ENCODE results near the gene SHC4.
"Not testable (repeated sequence)": the region's sequence is repeated elsewhere in the genome, so short reads cannot be mapped to it uniquely, and the experiment has no call there.

SHC4 gene

DNA sequence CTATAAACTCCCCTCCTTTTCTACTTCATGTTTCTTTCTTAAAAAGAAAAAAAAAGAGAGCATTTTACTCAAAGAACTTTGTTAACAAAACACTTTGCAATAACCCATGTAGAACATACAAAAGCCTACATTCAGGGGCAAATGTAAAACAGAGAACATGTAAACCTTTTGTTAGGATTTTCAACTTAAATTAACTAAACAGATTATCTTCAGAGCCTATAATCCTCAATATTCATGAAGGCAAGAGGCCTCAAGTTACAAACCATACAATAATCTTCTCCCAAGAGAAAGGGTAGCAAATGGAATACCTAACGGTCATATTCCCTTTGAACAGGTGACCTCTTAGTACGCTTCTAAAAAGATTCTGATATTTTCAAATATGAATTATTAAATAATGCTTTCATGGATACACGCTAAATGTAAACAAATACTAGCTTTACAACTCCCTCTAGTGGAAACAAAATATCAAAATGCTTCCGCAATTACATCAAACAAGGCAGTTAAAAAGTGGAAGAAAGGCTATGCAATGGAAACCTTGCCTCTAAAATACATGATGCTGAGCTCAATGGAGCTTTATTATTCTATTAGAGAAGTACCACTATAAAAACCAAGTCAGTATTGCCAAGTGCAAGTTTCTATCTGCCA is 162.8 kb downstream of the SHC4 start:
- FAIRE-seq (no peak), DNase-seq (ENCODE audit: low spot score) (no peak)

DNA sequence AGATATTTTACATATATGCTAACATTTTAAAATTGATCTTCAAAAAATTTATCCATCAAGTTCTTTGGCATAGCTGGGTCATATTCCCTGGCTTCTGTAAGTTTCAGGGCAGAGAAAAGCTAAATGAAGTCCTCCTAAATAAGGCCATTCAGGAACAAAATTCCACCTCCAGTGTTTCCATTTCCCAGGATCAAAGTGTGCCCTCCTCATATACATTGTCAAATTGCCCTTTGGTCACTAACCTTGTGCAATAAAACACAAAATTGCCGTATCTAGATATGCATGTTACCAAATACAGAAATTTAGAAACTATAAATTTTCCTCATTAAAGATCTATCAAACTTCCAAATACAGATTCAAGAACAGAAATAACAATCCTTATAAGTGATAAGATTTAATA is 163.5 kb downstream of the SHC4 start:
- no peak for DNase-seq (ENCODE audit: low spot score)
- FAIRE-seq, result no peak

DNA sequence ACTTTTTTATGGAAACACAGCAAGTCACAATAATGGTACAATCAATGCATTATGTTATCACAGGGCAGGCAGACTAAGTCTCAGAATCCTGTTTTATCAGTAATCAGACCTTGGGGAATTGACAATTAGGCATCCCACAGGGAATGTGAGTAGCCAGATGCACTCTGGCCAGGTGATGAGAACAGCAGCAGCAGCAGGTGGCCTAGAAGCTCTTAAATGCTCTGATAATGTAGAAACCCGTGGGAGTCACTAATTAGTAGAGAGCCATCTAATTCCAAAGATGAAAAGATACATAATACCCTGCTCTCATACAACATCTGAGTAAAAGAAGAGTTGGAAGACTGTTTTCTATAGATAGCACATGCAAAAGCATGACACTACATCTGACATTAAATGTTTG is 165.4 kb downstream of the SHC4 start:
- DNase-seq (ENCODE audit: low spot score) (no peak), FAIRE-seq (no peak)

DNA sequence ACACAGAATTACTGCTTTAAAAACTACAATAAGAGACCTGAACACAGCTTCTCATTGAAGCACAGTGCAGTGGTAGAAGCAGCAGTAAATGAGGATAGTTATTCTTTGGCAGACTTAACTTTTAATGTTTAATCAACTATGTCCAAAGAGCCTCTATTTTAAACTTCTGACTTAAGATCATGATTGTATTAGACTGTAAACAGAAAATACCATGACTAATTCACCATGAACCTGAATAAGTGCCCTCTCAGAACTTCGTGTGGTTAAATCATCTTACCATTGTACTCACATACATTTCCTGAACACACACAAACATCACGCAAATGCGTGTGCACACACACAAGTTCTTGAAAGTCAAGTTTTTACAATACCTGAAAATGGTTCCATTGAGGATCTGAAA is 166.8 kb downstream of the SHC4 start:
- DNase-seq (ENCODE audit: low spot score), result no peak
- no peak for FAIRE-seq

DNA sequence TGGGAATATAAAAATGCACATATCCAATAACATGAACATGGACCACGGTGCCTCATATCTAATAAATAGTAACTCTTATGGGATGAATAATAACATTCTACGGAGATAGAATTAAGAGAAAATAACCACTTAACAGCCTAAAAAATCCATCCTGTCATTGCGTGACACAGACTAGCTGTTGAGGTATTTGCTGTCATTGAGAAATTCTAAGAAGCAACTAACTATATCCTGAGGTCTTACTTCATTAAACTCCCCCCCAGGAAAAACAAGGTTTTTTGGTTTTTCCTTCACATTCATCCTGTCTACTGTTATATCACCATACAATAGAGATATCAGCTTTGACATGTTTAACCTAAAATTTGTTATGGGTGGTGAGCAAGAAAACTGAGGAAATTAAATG is 167.2 kb downstream of the SHC4 start:
- DNase-seq (ENCODE audit: low spot score) (no peak), FAIRE-seq (no peak)

DNA sequence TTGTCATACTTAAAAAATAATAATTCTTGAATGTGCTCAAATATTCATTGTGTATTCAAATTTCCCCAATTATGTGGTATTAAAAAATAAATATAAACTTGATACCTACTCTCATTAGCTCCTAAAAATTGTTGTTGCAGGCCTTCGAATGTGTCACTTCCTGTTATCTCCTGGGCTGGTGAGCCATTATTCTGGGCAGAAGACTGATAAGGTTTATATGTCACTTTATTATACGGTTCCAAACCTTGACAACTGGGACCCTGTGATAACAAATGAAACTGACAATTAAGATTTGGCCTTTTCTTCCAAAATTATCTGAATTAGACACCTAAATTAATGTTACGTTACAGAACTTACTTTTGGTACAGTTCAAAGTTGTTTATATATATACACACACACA is 167.8 kb downstream of the SHC4 start:
- DNase-seq (ENCODE audit: low spot score) (no peak), FAIRE-seq (no peak)

DNA sequence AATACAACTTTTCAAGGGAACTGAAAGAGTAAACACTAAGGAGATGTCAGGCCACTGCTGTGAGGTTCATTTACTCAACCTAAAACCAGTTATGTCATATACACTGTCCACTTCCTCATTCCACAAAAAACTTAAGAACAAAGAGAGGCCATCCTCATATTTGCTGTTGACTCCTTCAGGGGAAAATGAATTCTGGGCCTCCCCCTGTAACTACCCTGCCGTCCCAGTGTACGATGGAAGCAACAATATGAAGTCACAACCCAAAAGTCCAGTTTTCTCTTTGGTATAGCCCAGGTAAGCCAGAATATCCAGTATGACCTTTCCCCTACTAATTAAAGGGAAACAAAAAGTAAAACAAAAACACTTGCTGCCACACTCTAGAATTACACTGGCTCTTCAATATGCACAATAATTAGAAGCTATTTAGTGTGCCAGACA is 169.0 kb downstream of the SHC4 start:
- DNase-seq (ENCODE audit: low spot score) (no peak), FAIRE-seq (no peak)

DNA sequence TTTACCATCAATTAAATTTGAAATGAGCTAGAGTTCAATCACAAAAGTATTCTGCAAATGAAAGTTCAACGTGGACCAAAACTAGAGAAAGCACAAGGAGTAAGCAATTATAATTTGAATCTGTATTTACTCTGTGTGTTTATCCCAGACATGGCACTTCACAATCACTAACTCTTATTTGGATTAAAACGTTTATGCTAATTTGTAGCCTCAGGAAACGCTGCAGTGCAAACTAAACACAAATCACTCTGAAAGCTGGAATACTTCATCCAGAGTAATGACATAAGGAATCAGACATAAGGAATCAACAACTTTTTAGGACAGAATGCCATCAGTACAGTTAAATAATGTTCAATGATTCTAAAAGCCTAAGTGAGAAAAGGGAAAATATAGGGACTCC is 171.3 kb downstream of the SHC4 start:
- FAIRE-seq, result no peak
- DNase-seq (ENCODE audit: low spot score), result no peak

DNA sequence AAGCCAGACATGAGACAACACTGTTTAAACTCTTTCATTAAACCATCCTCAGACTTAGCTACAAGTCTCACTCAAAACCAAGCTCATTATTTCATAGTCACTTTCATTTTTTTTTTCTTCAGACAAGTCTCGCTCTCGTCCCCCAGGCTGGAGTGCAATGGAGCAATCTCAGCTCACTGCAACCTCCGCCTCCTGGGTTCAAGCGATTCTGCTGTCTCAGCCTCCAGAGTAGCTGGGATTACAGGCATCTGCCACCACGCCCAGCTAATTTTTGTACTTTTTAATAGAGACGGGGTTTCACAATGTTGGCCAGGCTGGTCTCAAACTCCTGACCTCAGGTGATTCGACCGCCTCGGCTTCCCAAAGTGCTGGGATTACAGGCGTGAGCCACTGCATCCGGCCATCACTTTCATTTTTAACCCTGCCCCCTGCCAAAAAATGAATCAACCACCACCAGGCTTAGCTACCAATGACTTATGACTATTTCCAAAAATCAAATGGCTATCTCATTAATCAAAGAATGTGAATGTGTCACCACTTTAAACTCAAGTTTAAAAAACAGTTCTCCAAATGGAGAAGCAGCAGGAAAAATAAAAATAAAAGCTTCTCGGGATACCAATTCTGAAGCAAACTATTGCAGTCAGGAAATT is 173.1 kb downstream of the SHC4 start:
- not testable (repeated sequence) for FAIRE-seq; DNase-seq (ENCODE audit: low spot score)

DNA sequence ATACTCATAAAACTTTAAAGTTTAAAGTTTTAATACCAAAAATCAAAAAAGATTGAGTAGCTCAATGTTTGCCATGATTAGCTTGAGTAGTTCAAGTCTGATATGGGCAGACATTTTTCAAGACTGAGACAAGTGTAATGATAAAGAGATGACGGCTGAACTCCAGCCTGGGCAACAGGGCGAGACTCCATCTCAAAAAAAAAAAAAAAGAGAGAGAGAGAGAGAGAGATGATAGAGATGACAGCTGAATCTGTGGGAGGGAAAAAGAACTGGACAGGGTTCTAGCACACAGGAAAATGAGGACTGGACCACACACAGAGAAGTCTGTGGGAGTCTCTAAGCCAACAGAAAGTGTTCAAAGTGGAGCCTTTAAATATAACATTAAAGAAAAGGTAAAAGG is 178.0 kb downstream of the SHC4 start:
- FAIRE-seq, result no peak
- no peak for DNase-seq (ENCODE audit: low spot score)

DNA sequence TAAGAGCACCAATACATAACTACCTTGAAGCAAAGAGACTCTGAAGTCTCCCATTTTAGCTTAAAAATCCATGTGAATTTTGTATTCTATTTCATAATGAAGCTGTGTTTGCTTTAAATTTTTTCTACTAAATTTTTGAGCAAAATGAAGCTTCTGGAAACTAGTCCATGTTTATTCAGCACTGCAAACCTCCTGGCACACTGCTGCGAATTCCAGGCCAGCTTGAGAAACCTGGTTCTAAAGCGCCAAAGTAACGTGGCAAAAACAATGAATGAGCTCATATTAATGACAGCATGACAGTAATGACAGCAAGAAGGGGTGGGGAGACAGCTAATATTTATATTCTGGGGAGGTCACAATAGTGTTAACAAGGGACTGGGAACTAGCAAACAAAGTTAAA is 178.5 kb downstream of the SHC4 start:
- FAIRE-seq, result no peak
- DNase-seq (ENCODE audit: low spot score), result no peak

DNA sequence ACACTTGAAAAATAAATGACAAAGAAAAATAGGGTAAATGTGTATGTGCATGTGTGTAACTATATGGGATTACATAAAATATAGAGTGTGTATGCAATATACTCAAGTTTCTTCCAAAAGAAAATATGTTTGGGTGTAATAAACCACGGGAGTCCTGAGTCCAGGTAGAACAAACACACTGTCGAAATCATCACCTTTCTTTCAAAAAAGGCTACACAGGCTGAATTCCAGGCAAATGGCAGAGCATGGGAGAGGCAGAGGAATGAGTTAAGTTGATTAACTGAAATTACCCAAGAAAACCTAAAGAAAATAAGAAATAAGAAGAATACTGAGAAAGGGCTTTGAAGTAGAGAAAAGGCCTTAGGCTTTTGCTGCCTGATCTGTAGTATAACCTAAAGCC is 179.0 kb downstream of the SHC4 start:
- FAIRE-seq (no peak), DNase-seq (ENCODE audit: low spot score) (no peak)

DNA sequence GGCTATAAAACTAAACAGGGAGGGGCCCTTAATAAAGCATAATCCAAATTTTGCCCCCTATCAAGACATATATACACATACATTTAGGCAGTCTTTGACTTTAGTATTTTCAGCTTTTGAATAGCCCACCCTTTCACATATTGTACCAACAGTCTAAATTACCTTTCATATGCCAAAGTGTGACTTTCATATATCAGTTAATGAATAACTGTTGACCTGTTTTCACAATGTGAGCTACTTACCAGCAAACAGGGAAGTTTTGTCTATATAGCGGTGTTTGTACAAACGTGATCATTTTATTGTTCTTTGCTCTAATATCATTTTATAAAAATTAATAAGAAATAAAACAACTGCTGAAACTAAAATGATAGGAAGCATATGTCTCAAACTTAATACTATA is 180.8 kb downstream of the SHC4 start:
- no peak for DNase-seq (ENCODE audit: low spot score)

DNA sequence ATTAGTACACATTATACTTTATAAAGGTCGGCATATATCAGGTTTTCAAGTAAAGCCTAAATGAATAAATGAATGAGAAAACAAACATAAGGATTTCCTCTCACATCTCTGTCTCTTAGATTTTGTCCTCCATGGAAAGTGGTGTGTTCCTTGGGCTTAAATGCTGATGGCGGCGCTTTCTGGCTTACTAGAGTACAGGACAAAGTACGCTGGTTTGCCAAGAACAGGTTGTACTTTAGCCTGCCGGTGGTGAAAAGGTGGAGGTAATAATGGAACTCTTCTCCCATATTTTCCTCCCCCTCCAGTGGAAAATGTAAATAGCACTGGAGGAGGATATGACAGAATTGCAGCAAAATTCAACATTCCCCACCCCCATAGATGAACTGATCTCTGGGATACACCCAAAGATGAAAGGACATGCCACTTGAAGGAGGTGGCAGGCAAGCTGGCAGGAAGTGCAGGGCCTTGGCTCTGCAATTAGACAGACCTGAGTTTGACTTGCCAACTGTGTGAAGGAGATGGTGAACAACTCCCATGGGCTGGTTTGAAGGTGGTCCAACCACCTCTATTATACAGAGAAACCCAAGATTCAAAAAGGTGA is 182.1 kb downstream of the SHC4 start:
- no peak for FAIRE-seq

More for the DNA sequence above, 180.8 kb downstream of the SHC4 start:
- no peak for FAIRE-seq

DNA sequence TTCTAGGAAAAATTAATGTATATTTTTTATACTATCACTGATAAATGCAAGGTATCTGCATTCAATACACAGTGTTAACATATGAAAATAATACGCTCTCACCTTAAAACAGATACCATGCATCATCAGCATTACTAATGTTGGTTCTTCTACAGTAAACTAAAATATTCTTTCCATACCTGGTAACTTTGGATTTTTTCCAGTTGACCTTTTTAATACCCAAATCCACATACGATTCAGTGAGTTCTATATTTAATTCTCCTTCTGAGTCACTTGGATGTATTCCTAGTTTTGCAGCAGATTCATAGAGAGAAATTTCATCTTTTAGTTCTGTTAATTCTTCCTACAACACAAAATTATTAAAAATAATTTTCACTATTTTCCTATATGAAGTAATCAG is 182.7 kb downstream of the SHC4 start:
- FAIRE-seq, result no peak

More for the DNA sequence above, 182.1 kb downstream of the SHC4 start:
- no peak for DNase-seq (ENCODE audit: low spot score)

DNA sequence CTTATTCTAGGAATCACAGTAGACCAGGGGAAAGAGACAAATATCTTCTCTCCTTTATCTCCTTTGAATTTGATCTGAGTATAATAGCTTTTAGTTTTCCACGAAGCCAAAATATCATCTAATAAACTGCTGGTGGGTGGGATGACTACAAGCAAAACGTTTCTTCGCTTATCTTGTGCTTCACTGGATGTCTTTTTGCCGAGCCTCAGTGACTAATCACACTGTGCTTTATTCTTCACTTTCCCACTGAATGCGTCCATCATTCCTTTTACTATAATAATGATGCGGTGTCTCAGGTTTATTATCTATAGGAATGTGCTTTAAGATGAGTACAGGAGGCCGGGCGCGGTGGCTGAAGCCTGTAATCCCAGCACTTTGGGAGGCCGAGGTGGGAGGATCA is 185.4 kb downstream of the SHC4 start:
- FAIRE-seq, result no peak
- no peak for DNase-seq (ENCODE audit: low spot score)

More for the DNA sequence above, 182.7 kb downstream of the SHC4 start:
- DNase-seq (ENCODE audit: low spot score), result no peak

DNA sequence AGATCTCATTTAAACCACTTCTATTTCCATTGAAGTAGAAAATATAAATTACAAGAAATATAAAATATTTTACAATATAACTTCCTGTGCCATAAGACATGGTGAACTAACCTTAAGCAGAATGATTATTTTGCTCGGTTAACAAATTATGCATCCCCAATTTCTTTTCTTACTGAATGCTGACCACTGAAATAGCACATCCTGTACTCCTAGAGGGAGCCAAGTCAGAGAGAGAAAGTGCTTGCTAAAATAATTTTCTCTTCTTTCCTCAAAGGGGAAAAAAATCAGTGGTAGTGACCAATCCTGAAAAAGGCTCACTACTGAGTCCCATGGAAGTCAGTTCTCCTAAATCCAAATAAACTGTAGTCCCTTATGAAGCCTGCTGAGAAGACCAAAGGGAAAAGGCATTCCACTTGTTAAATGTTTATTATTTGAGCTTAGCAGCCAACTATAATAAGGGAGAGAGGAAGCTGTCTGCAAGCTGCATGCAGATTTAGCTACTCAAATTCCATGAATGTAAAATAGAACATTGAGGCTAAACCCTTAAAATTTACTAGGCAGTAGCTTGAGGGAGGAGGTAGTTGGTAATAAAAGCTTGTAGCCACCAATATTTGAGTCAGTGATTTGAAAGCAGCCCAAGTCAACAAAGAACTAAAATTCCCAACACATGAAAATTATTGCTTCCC is 185.9 kb downstream of the SHC4 start:
- FAIRE-seq (no peak), DNase-seq (ENCODE audit: low spot score) (no peak)

DNA sequence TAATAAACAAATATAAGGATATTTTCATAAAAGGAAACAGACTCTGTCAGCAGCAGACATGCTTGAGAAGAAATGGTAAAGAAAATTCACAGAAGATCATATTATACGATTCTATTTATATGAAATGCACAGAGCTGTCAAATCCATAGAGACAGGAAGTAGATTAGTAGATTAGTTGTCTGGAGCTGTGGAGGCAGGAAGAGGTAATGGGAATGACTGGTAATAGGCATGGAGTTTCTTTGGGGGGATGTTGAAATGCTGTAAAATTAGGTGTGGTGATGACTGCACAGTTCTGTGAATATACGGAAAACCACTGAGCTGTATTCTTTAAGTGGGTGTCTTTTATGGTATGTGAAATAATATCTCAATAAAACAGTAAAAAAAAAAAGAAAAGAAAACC is 188.2 kb downstream of the SHC4 start:
- FAIRE-seq (no peak), DNase-seq (ENCODE audit: low spot score) (no peak)

DNA sequence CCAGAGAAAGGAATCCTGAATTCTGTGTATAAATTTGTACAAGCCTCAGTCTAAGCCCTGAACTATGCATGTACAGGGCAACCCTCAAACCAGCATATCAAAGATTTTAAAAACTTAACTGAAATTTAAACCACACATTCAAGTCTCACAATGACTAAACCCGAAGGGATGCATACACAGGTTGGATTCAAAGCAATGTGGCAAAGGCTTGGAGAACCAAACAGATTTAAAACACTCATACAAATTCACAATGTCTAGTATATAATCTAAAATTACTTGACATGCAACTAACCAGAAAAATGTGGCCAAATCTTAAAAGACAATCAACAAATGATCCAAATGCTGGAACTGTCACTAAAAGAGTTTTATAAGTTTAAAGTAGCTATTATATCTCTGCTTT is 189.2 kb downstream of the SHC4 start:
- FAIRE-seq (no peak), DNase-seq (ENCODE audit: low spot score) (no peak)
